ENCODE results near the gene SOS1. TPM values are rescaled to one million over a fixed set of nuclear protein-coding genes. Genes with fewer than 3 reads are reported as not detected.

The SOS1 gene
- total RNA-seq, 1 donor from 2014 or later = 44.0 TPM

DNA sequence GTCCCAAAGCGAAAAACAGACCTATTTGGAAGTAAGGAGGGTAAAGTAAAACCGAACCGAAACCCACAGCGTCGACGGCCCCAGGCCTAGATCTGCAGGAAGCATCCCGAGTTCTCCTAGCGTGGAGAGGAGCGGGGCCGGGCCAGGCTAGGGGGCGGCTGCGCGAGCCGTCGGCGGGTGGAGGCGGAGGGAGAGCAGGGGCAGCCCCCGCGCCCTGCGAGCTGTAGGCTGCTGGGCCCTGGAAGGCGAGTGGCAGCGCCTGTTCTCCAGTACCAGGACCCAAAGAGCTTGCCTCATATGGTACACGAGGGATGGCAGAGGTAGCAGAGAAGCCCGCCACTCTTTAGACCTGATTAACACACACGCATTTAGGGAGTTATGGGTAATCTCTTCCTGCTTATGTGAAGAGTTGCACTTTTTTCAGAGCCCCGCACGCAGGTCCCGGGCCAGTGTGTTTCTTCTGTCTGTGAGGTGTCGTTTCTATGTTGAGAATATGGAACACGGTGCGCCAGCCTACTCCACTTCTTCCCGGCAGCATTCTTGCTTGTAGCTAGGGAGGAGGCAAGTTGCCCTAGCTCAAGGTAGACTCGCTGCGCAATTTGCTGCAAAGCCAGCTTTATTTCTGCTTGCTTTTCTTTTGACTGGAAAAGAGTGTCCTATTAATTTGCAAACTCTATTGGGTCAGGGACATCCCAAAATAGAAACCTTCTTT lies 160.1 kb downstream of the SOS1 start:
- no peaks in the 10 kb centered on the region for H4K20me1 ChIP-seq (ENCODE audit: insufficient read depth, low read length)
- no peak for FAIRE-seq
- peak overlapping the region; percentile 98 for H2AFZ ChIP-seq (ENCODE audit: low read depth, low read length)
- TF ChIP-seq EZH2 (IDR thresholded peaks at IDR 0.05; ENCODE audit: insufficient read depth, low read length) = no peak
- TF ChIP-seq, protein P1, sequence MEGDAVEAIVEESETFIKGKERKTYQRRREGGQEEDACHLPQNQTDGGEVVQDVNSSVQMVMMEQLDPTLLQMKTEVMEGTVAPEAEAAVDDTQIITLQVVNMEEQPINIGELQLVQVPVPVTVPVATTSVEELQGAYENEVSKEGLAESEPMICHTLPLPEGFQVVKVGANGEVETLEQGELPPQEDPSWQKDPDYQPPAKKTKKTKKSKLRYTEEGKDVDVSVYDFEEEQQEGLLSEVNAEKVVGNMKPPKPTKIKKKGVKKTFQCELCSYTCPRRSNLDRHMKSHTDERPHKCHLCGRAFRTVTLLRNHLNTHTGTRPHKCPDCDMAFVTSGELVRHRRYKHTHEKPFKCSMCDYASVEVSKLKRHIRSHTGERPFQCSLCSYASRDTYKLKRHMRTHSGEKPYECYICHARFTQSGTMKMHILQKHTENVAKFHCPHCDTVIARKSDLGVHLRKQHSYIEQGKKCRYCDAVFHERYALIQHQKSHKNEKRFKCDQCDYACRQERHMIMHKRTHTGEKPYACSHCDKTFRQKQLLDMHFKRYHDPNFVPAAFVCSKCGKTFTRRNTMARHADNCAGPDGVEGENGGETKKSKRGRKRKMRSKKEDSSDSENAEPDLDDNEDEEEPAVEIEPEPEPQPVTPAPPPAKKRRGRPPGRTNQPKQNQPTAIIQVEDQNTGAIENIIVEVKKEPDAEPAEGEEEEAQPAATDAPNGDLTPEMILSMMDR (IDR thresholded peaks at IDR 0.05; ENCODE audit: insufficient read depth, low read depth, low read length) = no peak
- peak overlapping the region; percentile 74 for H3K4me3 Mint-ChIP-seq (ENCODE audit: unreplicated experiment)
- H3K4me1 ChIP-seq (ENCODE audit: insufficient read depth, low read length) = peaks cover 5% of the 10 kb centered on the region
- no peaks in the 10 kb centered on the region for H3K36me3 Mint-ChIP-seq (ENCODE audit: low read depth, unreplicated experiment)
- H3K36me3 ChIP-seq (ENCODE audit: insufficient read depth, low read length) = no peaks in the 10 kb centered on the region
- peak overlapping the region; percentile 89 for H3K4me2 ChIP-seq (ENCODE audit: low read length)
- H3K9ac ChIP-seq (ENCODE audit: low read length) = peak overlapping the region; percentile 61
- no peak overlapping the region for H3K27ac ChIP-seq (ENCODE audit: low read depth, low read length)
- H3K27me3 Mint-ChIP-seq (ENCODE audit: low read depth, unreplicated experiment) = peaks cover 11% of the 10 kb centered on the region
- no peak for DNase-seq (ENCODE audit: low read depth)
- no peaks in the 10 kb centered on the region for H3K4me1 Mint-ChIP-seq (ENCODE audit: low read depth, unreplicated experiment)
- no peaks in the 10 kb centered on the region for H3K79me2 ChIP-seq (ENCODE audit: insufficient read depth, low read length)
- H3K9me3 ChIP-seq (ENCODE audit: insufficient read depth, low read depth, low read length) = peaks cover 4% of the 10 kb centered on the region
- no peak overlapping the region for H3K27ac Mint-ChIP-seq (ENCODE audit: unreplicated experiment)
- H3K4me3 ChIP-seq (ENCODE audit: insufficient read depth, low read depth, low read length) = peak overlapping the region; percentile 63
- peaks cover 5% of the 10 kb centered on the region for H3K9me3 Mint-ChIP-seq (ENCODE audit: unreplicated experiment)
- H3K27me3 ChIP-seq (ENCODE audit: insufficient read depth, low read length) = no peaks in the 10 kb centered on the region

DNA sequence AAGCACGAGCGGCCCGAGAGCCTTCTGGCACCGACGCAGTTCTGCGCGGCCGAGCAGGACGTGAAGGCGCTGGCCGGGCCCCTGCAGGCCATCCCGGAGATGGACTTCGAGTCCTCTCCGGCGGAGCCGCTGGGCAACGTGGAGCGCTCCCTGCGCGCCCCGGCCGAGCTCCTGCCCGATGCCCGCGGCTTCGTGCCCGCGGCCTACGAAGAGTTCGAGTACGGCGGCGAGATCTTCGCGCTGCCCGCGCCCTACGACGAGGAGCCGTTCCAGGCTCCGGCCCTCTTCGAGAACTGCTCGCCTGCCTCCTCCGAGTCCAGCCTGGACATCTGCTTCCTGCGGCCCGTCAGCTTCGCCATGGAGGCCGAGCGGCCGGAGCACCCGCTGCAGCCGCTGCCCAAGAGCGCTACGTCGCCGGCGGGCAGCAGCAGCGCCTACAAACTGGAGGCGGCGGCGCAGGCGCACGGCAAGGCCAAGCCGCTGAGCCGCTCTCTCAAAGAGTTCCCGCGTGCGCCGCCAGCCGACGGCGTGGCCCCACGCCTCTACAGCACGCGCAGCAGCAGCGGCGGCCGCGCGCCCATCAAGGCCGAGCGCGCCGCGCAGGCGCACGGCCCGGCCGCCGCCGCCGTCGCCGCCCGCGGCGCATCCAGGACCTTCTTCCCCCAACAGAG lies 160.8 kb downstream of the SOS1 start:
- Histone ChIP-seq H2AFZ (ENCODE audit: low read depth, low read length) (peak overlapping the region; percentile 99), H3K9ac (ENCODE audit: low read length) (peak overlapping the region; percentile 61), H3K79me2 (ENCODE audit: insufficient read depth, low read length) (no peaks in the 10 kb centered on the region), H3K27ac (ENCODE audit: low read depth, low read length) (no peak overlapping the region), H3K4me3 (ENCODE audit: insufficient read depth, low read depth, low read length) (peak overlapping the region; percentile 63), H4K20me1 (ENCODE audit: insufficient read depth, low read length) (no peaks in the 10 kb centered on the region), H3K9me3 (ENCODE audit: insufficient read depth, low read depth, low read length) (peaks cover 4% of the 10 kb centered on the region), H3K36me3 (ENCODE audit: insufficient read depth, low read length) (no peaks in the 10 kb centered on the region), H3K4me2 (ENCODE audit: low read length) (peak overlapping the region; percentile 89), H3K4me1 (ENCODE audit: insufficient read depth, low read length) (peaks cover 5% of the 10 kb centered on the region), H3K27me3 (ENCODE audit: insufficient read depth, low read length) (no peaks in the 10 kb centered on the region)
- Mint-ChIP-seq H3K4me1 (ENCODE audit: low read depth, unreplicated experiment) (no peaks in the 10 kb centered on the region), H3K9me3 (ENCODE audit: unreplicated experiment) (peaks cover 5% of the 10 kb centered on the region), H3K27me3 (ENCODE audit: low read depth, unreplicated experiment) (peaks cover 11% of the 10 kb centered on the region), H3K4me3 (ENCODE audit: unreplicated experiment) (no peak overlapping the region), H3K27ac (ENCODE audit: unreplicated experiment) (no peak overlapping the region), H3K36me3 (ENCODE audit: low read depth, unreplicated experiment) (no peaks in the 10 kb centered on the region)
- no peak for FAIRE-seq
- DNase-seq (ENCODE audit: low read depth) = peak; percentile 83
- no peak for TF ChIP-seq EZH2 (IDR thresholded peaks at IDR 0.05; ENCODE audit: insufficient read depth, low read length)
- TF ChIP-seq, protein P1 (IDR thresholded peaks at IDR 0.05; ENCODE audit: insufficient read depth, low read depth, low read length) = no peak

DNA sequence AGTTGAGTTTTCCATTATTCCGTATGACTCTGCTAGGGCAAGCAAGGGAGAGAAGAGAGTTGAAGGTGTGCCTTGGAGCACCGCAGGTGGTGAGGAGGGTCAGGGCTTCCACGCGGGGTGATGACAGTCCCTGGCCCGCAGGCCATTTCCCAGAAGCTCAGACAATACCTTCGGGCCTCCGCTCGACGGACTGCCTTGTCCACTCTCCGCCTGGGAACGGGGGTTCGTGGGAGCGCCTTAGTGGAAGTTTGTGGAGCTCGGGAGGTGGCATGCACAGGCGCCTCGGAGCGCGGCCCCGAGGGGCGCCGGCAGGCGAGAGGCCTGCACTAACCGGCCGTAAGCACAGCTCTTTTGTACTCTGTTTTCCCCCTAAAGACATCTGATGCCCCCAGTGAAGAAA lies 161.4 kb downstream of the SOS1 start:
- TF ChIP-seq EZH2 (IDR thresholded peaks at IDR 0.05; ENCODE audit: insufficient read depth, low read length) = no peak
- TF ChIP-seq, protein P1 (IDR thresholded peaks at IDR 0.05; ENCODE audit: insufficient read depth, low read depth, low read length) = no peak
- Mint-ChIP-seq H3K27ac (ENCODE audit: unreplicated experiment) (no peak overlapping the region), H3K27me3 (ENCODE audit: low read depth, unreplicated experiment) (peaks cover 11% of the 10 kb centered on the region), H3K36me3 (ENCODE audit: low read depth, unreplicated experiment) (no peaks in the 10 kb centered on the region), H3K4me3 (ENCODE audit: unreplicated experiment) (no peak overlapping the region), H3K9me3 (ENCODE audit: unreplicated experiment) (peaks cover 5% of the 10 kb centered on the region), H3K4me1 (ENCODE audit: low read depth, unreplicated experiment) (no peaks in the 10 kb centered on the region)
- Histone ChIP-seq H3K4me3 (ENCODE audit: insufficient read depth, low read depth, low read length) (no peak overlapping the region), H3K79me2 (ENCODE audit: insufficient read depth, low read length) (no peaks in the 10 kb centered on the region), H3K9me3 (ENCODE audit: insufficient read depth, low read depth, low read length) (peaks cover 4% of the 10 kb centered on the region), H3K27ac (ENCODE audit: low read depth, low read length) (no peak overlapping the region), H3K36me3 (ENCODE audit: insufficient read depth, low read length) (no peaks in the 10 kb centered on the region), H3K9ac (ENCODE audit: low read length) (no peak overlapping the region), H4K20me1 (ENCODE audit: insufficient read depth, low read length) (no peaks in the 10 kb centered on the region), H3K4me2 (ENCODE audit: low read length) (peak overlapping the region; percentile 89), H3K27me3 (ENCODE audit: insufficient read depth, low read length) (no peaks in the 10 kb centered on the region), H2AFZ (ENCODE audit: low read depth, low read length) (no peak overlapping the region), H3K4me1 (ENCODE audit: insufficient read depth, low read length) (peaks cover 5% of the 10 kb centered on the region)
- FAIRE-seq = no peak
- DNase-seq (ENCODE audit: low read depth) = no peak
